Heart left ventricle (tissue), 16 donors: ENCODE results near the gene PRKAA2. TPM values are rescaled to one million over a fixed set of nuclear protein-coding genes. Genes with fewer than 3 reads are reported as not detected.

Source experiments
- ATAC-seq, 4 donors: fragments of 200-7000 bp; cut with Tn5 transposase; one replicate each; pipeline ENCODE4 v1.9.1; 2020 to 2022; ENCODE audit warnings: moderate library complexity in 4 of 4, mild to moderate bottlenecking in 3 of 4, moderate number of reproducible peaks in 1 of 4
- DNase-seq, 5 donors: peaks; one replicate each; pipeline ENCODE4 v3.0.0-alpha.2; 2020
- H3K27ac ChIP-seq, 12 donors: fragments of 200-600 bp; sonication (generic) in 4 of 12; one replicate each; pipeline versions ENCODE4 v1.5.0 to v1.8.0; 2016 to 2022; ENCODE audit warnings: mild to moderate bottlenecking in 2 of 12
- H3K27me3 ChIP-seq, 9 donors: fragments of 200-600 bp; sonication (generic) in 2 of 9; one replicate each; pipeline versions ENCODE4 v1.5.1 to v1.8.0; 2016 to 2022; ENCODE audit warnings: mild to moderate bottlenecking in 3 of 9
- H3K36me3 ChIP-seq, 9 donors: fragments of 200-600 bp; sonication (generic) in 2 of 9; one replicate each; pipeline versions ENCODE4 v1.5.0 to v1.8.0; 2018 to 2022; ENCODE audit warnings: mild to moderate bottlenecking in 2 of 9
- H3K4me1 ChIP-seq, 12 donors: fragments of 200-600 bp; sonication (generic) in 4 of 12; one replicate each; pipeline versions ENCODE4 v1.5.0 to v1.8.0; 2016 to 2022; ENCODE audit warnings: mild to moderate bottlenecking in 3 of 12
- H3K4me3 ChIP-seq, 12 donors: fragments of 200-600 bp; sonication (generic) in 4 of 12; one replicate each; pipeline versions ENCODE4 v1.5.0 to v1.8.0; 2017 to 2022; ENCODE audit warnings: mild to moderate bottlenecking in 9 of 12, moderate library complexity in 4 of 12
- H3K9me3 ChIP-seq, 12 donors: fragments of 200-600 bp; sonication (generic) in 4 of 12; one replicate each; pipeline versions ENCODE4 v1.5.0 to v1.8.0; 2016 to 2022; ENCODE audit warnings: mild to moderate bottlenecking in 1 of 12
- CTCF ChIP-seq, 12 donors: fragments of 200-600 bp; sonication (generic) in 4 of 12; IDR thresholded peaks; one replicate each; pipeline versions ENCODE4 v1.5.0 to v1.8.0; 2018 to 2022; ENCODE audit warnings: antibody characterized with exemption in 12 of 12, mild to moderate bottlenecking in 5 of 12
- POLR2A ChIP-seq, 2 donors: fragments of 450-650 bp; IDR thresholded peaks; one replicate each; pipeline ENCODE4 v1.6.1; 2017; ENCODE audit warnings: antibody characterized with exemption in 2 of 2, mild to moderate bottlenecking in 2 of 2, moderate library complexity in 2 of 2
- WGBS, 4 donors: extraction: QIAGEN DNeasy Blood & Tissue Kit in 2 of 4; methylation state at CpG; one replicate each; pipeline versions ENCODE4 v1.1.5 to v1.1.7; 2013 to 2018; 5-methylcytosine and 5-hydroxymethylcytosine counted together
- intact Hi-C, 10 donors: fragments of 100-400 bp; cut with DNase I; formaldehyde crosslinking; loops; one replicate each; pipeline versions ENCODE4 v1.11.1 to v1.14.2; 2022
- polyA plus RNA-seq, 2 donors: library from polyadenylated mRNA; stranded (reverse); fragments of 200-250 nt; gene quantifications; one replicate each; pipeline ENCODE4 v1.2.3, GENCODE V29; 2013
- total RNA-seq, 9 donors: library from RNA; depleted of rRNA in 2 of 9; stranded (reverse); fragments of >200 nt in 2 of 9; fragmentation: NEBNext Ultra II Directional in 3 of 9; extraction: Animal tissue kit (Norgen Biotek cat#: 25700) in 3 of 9; gene quantifications; one replicate each; pipeline versions ENCODE4 v1.1.0 to v1.2.4, GENCODE V29; 2016 to 2023
- donor health status: ischemic (EF 13 %, LVEDD 7.1; RV severe dilation, severe dysfunction).
- donor health status: healthy with polysubstance abuse.
- donor health status: DM: no; HTN: yes; CAD: no.
- donor health status: DM: no; HTN: no; CAD: no.
- donor health status: ischemic (EF 25% LVEDD 6.9; RV normal size, moderate dysfunction).
- donor health status: ischemic (EF 25% LVEDD 5.7; RV mildly dilated, moderate dysfunction).
- donor health status: healthy.
- donor health status: DM: yes; HTN: yes; CAD: no.
- donor health status: ischemic (EF 35%, LVEDD 5.7; RV mildly dilated, moderate dysfunction).
- donor health status: nonischemic (EF 11% LVEDD 7.7; RV severe dilation, severe dysfunction).
- donor health status: DM: yes; HTN: yes; CAD: no.
- donor health status: PGD.
- donor health status: ischemic (EF 29% LVEDD 5.4; RV normal size, mild dysfunction).
- donor health status: nonischemic (EF 23%, LVEDD 6.1; RV moderate dilation, normal function).

PRKAA2 gene
- total and polyA plus RNA-seq, 11 donors, result 17.6 to 163 (median 105) TPM

- no peak overlapping the region for H3K4me3 ChIP-seq
- DNase-seq (no peak), ATAC-seq (no peak)
- peaks cover 0 to 10% (median 0%) of the 10 kb centered on the region in 9 donors for H3K36me3 ChIP-seq
- no peaks in the 10 kb centered on the region for H3K9me3 ChIP-seq
- no peaks in the 10 kb centered on the region for H3K27me3 ChIP-seq
- H3K4me1 ChIP-seq, result no peaks in the 10 kb centered on the region
- H3K27ac ChIP-seq, result no peak overlapping the region
- TF ChIP-seq POLR2A (IDR thresholded peaks at IDR 0.05) (no peak), CTCF (IDR thresholded peaks at IDR 0.05) (no peak)
- intact Hi-C loops, result no loop called here
- 80 to 85% (median 81%) methylated on average over 3 of the region's 3 CpGs for WGBS, 4 donors
Observed at GRCh38 chr1:56745231-56745630, 100.1 kb downstream of the PRKAA2 start.

GRCh38 chr1:56754708-56755479 lies 109.8 kb downstream of the PRKAA2 start:
- no peaks in the 10 kb centered on the region for H3K9me3 ChIP-seq
- H3K4me1 ChIP-seq, result peaks cover 0 to 4% (median 0%) of the 10 kb centered on the region in 12 donors
- no peak overlapping the region for H3K27ac ChIP-seq
- ATAC-seq (no peak), DNase-seq (no peak)
- H3K27me3 ChIP-seq, result peaks cover 0 to 3% (median 0%) of the 10 kb centered on the region in 9 donors
- TF ChIP-seq CTCF (IDR thresholded peaks at IDR 0.05) (no peak), POLR2A (IDR thresholded peaks at IDR 0.05) (no peak)
- intact Hi-C loops, result loop anchor here in 1 of 10 donors (5.0 kb wide), 1 partner anchor 62 kb away; the partner anchor contains the start of gene FYB2
- H3K4me3 ChIP-seq, result no peak overlapping the region
- 52 to 68% (median 61%) methylated on average over 1 of the region's 1 CpG for WGBS, 4 donors
- H3K36me3 ChIP-seq, result peaks cover 0 to under 1% (median 0%) of the 10 kb centered on the region in 9 donors

GRCh38 chr1:56755911-56756310 lies 110.8 kb downstream of the PRKAA2 start:
- no peaks in the 10 kb centered on the region for H3K9me3 ChIP-seq
- WGBS, 4 donors, result 49 to 97% (median 94%) methylated on average over 2 of the region's 2 CpGs
- peaks cover 0 to 3% (median 0%) of the 10 kb centered on the region in 9 donors for H3K27me3 ChIP-seq

More at GRCh38 chr1:56755911-56756310, 110.8 kb downstream of the PRKAA2 start:
- intact Hi-C loops, result loop anchor here in 1 of 10 donors (5.0 kb wide), 1 partner anchor 61 kb away; the partner anchor contains the start of gene FYB2
- TF ChIP-seq CTCF (IDR thresholded peaks at IDR 0.05), result no peak
- no peak for TF ChIP-seq POLR2A (IDR thresholded peaks at IDR 0.05)
- ATAC-seq (no peak), DNase-seq (no peak)
- no peak overlapping the region for H3K27ac ChIP-seq
- no peaks in the 10 kb centered on the region for H3K36me3 ChIP-seq
- H3K4me3 ChIP-seq, result no peak overlapping the region
- peaks cover 0 to 4% (median 0%) of the 10 kb centered on the region in 12 donors for H3K4me1 ChIP-seq
